Psoas muscle (tissue), 8 donors: ENCODE data around the gene GTPBP3. TPM values are rescaled to one million over a fixed set of nuclear protein-coding genes. Genes with fewer than 3 reads are reported as not detected.
A peak's percentile ranks its signal among the peaks of the same experiment; 100 is the strongest.

Source experiments
- ATAC-seq, 4 donors: fragments of 200-7000 bp; cut with Tn5 transposase; one replicate each; pipeline ENCODE4 v1.9.1; 2020; ENCODE audit warnings: moderate library complexity in 3 of 4, mild to moderate bottlenecking in 2 of 4
- DNase-seq, 2 donors: peaks; one replicate each; pipeline ENCODE4 v3.0.0-alpha.2; 2020
- H3K27ac ChIP-seq: fragments of 200-600 bp; one replicate; pipeline ENCODE4 v1.8.0; 2022
- H3K27me3 ChIP-seq, 3 donors: fragments of 200-600 bp in 1 of 3; one replicate each; pipeline versions ENCODE4 v1.6.1 to v1.8.0; 2013 to 2022; ENCODE audit warnings: low read length in 2 of 3, mild to moderate bottlenecking in 2 of 3, moderate library complexity in 1 of 3; ENCODE audit not compliant: insufficient read depth in 3 of 3
- H3K36me3 ChIP-seq, 2 donors: fragments of 200-600 bp in 1 of 2; one replicate each; pipeline versions ENCODE4 v1.6.1 to v1.8.0; 2013 to 2022; ENCODE audit warnings: low read depth in 1 of 2, mild to moderate bottlenecking in 1 of 2, moderate library complexity in 1 of 2; ENCODE audit not compliant: insufficient read depth in 1 of 2
- H3K4me1 ChIP-seq: fragments of 200-600 bp; one replicate; pipeline ENCODE4 v1.8.0; 2022
- H3K4me3 ChIP-seq: fragments of 200-600 bp; one replicate; pipeline ENCODE4 v1.8.0; 2022; ENCODE audit warnings: mild to moderate bottlenecking
- H3K9me3 ChIP-seq: fragments of 200-600 bp; one replicate; pipeline ENCODE4 v1.8.0; 2022
- WGBS, 3 donors: extraction: QIAGEN DNeasy Blood & Tissue Kit; methylation state at CpG; one replicate each; pipeline versions ENCODE4 v1.1.6 to v1.1.7; 2013; 5-methylcytosine and 5-hydroxymethylcytosine counted together
- intact Hi-C, 2 donors: fragments of 100-400 bp; cut with DNase I; formaldehyde crosslinking; loops; one replicate each; pipeline versions ENCODE4 v1.11.0 to v1.14.2; 2022
- polyA plus RNA-seq, 3 donors: library from polyadenylated mRNA; stranded (reverse); fragments of 200-250 nt; gene quantifications; one replicate each; pipeline ENCODE4 v1.2.3, GENCODE V29; 2013
- total RNA-seq, 4 donors: library from RNA; stranded (reverse); fragmentation: NEBNext Ultra II Directional in 2 of 4; extraction: Animal tissue kit (Norgen Biotek cat#: 25700) in 2 of 4; gene quantifications; one replicate each; pipeline versions ENCODE4 v1.2.1 to v1.2.4, GENCODE V29; 2021 to 2023
- TF ChIP-seq, protein P1 (sequence below): fragments of 200-600 bp; IDR thresholded peaks from one replicate; pipeline ENCODE4 v1.8.0; 2022; ENCODE audit warnings: antibody characterized with exemption
- donor health status: healthy with polysubstance abuse.
- donor health status: DM: no; HTN: no; CAD: no; lungs with moderate emphysema.
- donor health status: Bipolar disorder and iron deficiency.
- donor health status: healthy.
- donor health status: DM: yes; HTN: yes; CAD: no.
- donor health status: DM: no; HTN: no; CAD: no.
- donor health status: DM: no; HTN: no; CAD: no.
- donor health status: DM: yes; HTN: yes; CAD: no.

GTPBP3 gene
- total and polyA plus RNA-seq, 7 donors, result 6.2 to 16.5 (median 10.1) TPM

GRCh38 chr19:17370026-17370587 is 32.8 kb downstream of the GTPBP3 start:
- DNase-seq, result peak in 1 of 2 donors; percentile 75
- peaks cover 19% of the 10 kb centered on the region for H3K4me1 ChIP-seq
- peak overlapping the region; percentile 93 for H3K27ac ChIP-seq
- no peaks in the 10 kb centered on the region for H3K27me3 ChIP-seq
- ATAC-seq, result peak; percentile 95 to 96 (median 95)
- 14 to 20% (median 15%) methylated on average over 8 of the region's 8 CpGs for WGBS, 3 donors
- intact Hi-C loops, result no loop called here
- H3K9me3 ChIP-seq, result no peaks in the 10 kb centered on the region
- TF ChIP-seq, protein P1, sequence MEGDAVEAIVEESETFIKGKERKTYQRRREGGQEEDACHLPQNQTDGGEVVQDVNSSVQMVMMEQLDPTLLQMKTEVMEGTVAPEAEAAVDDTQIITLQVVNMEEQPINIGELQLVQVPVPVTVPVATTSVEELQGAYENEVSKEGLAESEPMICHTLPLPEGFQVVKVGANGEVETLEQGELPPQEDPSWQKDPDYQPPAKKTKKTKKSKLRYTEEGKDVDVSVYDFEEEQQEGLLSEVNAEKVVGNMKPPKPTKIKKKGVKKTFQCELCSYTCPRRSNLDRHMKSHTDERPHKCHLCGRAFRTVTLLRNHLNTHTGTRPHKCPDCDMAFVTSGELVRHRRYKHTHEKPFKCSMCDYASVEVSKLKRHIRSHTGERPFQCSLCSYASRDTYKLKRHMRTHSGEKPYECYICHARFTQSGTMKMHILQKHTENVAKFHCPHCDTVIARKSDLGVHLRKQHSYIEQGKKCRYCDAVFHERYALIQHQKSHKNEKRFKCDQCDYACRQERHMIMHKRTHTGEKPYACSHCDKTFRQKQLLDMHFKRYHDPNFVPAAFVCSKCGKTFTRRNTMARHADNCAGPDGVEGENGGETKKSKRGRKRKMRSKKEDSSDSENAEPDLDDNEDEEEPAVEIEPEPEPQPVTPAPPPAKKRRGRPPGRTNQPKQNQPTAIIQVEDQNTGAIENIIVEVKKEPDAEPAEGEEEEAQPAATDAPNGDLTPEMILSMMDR, result no peak
- no peaks in the 10 kb centered on the region for H3K36me3 ChIP-seq
- peak overlapping the region; percentile 59 for H3K4me3 ChIP-seq

- Histone ChIP-seq H3K27me3 (no peaks in the 10 kb centered on the region), H3K4me3 (peak within 1 kb of the TSS; percentile 44), H3K27ac (peak within 1 kb of the TSS; percentile 10), H3K9me3 (no peaks in the 10 kb centered on the region), H3K36me3 (no peaks in the 10 kb centered on the region), H3K4me1 (peaks cover 42% of the 10 kb centered on the region)
- DNase-seq (peak in 1 of 2 donors; percentile 28), ATAC-seq (no peak)
- 62 to 69% (median 68%) methylated on average over 35 to 39 of the region's 39 CpGs for WGBS, 3 donors
- TF ChIP-seq, protein P1, result no peak
- intact Hi-C loops, result no loop called here
Observed at GRCh38 chr19:17376935-17377600, 39.7 kb downstream of the GTPBP3 start, which contains the start of gene PLVAP. Gene PLVAP, minus strand, starts transcription at chr19:17377342. Its CDS starts 54 bp downstream, at chr19:17377288.

DNA sequence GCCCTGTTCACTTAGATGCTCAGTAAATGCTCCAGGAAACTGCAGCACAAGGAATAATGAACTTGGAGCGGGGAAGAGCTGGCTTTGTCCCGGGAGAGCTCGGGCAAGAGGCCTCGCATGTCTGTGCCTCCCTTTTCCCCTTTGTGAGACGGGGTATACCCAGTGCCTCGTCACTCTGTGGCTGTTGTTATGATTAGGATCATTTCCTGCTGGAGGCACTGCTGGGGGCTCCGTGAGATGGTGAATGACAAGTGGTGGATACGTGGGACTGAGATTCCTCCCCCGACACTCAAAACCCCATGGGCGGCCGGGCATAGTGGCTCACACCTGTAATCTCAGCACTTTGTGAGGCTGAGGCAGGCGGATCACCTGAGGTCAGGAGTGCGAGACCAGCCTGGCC is 40.9 kb downstream of the GTPBP3 start:
- 74 to 78% (median 77%) methylated on average over 13 of the region's 13 CpGs for WGBS, 3 donors
- TF ChIP-seq, protein P1, result no peak
- no peak for ATAC-seq

DNA sequence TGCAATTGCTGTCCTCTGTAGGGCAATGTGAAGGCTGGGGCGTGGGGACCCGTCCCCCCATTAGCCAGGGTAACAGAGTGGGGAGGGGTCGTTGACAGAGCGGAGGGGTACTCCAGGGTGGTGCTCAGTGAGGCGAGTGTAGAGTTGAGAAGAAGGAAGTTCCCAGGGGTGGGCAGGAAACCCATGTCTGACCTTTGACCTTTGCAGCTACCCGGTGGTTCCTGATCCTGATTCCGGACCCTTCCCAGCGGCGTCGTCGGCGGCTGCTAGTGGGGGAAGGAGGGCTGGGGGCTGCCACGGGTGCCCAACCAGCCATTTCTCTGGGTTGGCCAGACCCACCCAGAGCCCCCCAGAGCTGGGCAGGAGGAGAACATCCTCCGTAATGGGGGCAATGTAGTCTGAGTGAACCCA is 41.9 kb downstream of the GTPBP3 start:
- intact Hi-C loops, result no loop called here
- Histone ChIP-seq H3K9me3 (no peaks in the 10 kb centered on the region), H3K27ac (peak overlapping the region; percentile 30), H3K27me3 (no peaks in the 10 kb centered on the region), H3K4me1 (peaks cover 42% of the 10 kb centered on the region), H3K36me3 (no peaks in the 10 kb centered on the region), H3K4me3 (no peak overlapping the region)
- no peak for ATAC-seq
- TF ChIP-seq, protein P1, result no peak
- WGBS, 3 donors, result 41 to 54% (median 43%) methylated on average over 14 of the region's 14 CpGs
- no peak for DNase-seq

More for the DNA sequence above, 40.9 kb downstream of the GTPBP3 start:
- no peaks in the 10 kb centered on the region for H3K36me3 ChIP-seq
- no peak overlapping the region for H3K27ac ChIP-seq
- intact Hi-C loops, result no loop called here
- H3K4me3 ChIP-seq, result no peak overlapping the region
- H3K9me3 ChIP-seq, result no peaks in the 10 kb centered on the region
- H3K27me3 ChIP-seq, result no peaks in the 10 kb centered on the region
- H3K4me1 ChIP-seq, result peaks cover 47% of the 10 kb centered on the region
- DNase-seq, result no peak
